ENCODE results near the gene RELN.

GRCh38 chr7:103637094-103637493 is 352.4 kb downstream of the RELN start:
- TF ChIP-seq, protein P1, sequence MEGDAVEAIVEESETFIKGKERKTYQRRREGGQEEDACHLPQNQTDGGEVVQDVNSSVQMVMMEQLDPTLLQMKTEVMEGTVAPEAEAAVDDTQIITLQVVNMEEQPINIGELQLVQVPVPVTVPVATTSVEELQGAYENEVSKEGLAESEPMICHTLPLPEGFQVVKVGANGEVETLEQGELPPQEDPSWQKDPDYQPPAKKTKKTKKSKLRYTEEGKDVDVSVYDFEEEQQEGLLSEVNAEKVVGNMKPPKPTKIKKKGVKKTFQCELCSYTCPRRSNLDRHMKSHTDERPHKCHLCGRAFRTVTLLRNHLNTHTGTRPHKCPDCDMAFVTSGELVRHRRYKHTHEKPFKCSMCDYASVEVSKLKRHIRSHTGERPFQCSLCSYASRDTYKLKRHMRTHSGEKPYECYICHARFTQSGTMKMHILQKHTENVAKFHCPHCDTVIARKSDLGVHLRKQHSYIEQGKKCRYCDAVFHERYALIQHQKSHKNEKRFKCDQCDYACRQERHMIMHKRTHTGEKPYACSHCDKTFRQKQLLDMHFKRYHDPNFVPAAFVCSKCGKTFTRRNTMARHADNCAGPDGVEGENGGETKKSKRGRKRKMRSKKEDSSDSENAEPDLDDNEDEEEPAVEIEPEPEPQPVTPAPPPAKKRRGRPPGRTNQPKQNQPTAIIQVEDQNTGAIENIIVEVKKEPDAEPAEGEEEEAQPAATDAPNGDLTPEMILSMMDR (IDR thresholded peaks at IDR 0.05), result no peak
- TF ChIP-seq POLR2A (IDR thresholded peaks at IDR 0.05), result no peak

Data from thyroid gland (tissue), 4 donors.